K562 (cell line): ENCODE measurements around the gene TMC6. TPM values are rescaled to one million over a fixed set of nuclear protein-coding genes. Genes with fewer than 3 reads are reported as not detected.

Source experiments
- ATF1 ChIP-seq, 2 experiments: fragments of 450-650 bp in 1 of 2; IDR thresholded peaks; 2 replicates each; pipeline ENCODE4 v1.6.1; 2016; ENCODE audit warnings: missing compliant biosample characterization in 1 of 2, missing genetic modification characterization in 1 of 2
- CBFB ChIP-seq: sonication (generic); formaldehyde crosslinking; IDR thresholded peaks from 2 replicates; pipeline ENCODE4 v1.4.0; 2020; ENCODE audit warnings: mild to moderate bottlenecking, missing genetic modification reagents
- CGGBP1 ChIP-seq: fragments of 250-450 bp; sonication (Bioruptor Pico); IDR thresholded peaks from 2 replicates; pipeline ENCODE4 v1.9.0; 2021; ENCODE audit warnings: mild to moderate bottlenecking
- DMBX1 ChIP-seq: fragments of 250-450 bp; sonication (Bioruptor Pico); IDR thresholded peaks from 2 replicates; pipeline ENCODE4 v1.8.0; 2022; ENCODE audit warnings: inconsistent platforms, mild to moderate bottlenecking, moderate library complexity, borderline replicate concordance
- HDGF ChIP-seq: fragments of 450-650 bp; IDR thresholded peaks from 2 replicates; pipeline ENCODE4 v1.6.1; 2016
- HLTF ChIP-seq: fragments of 450-650 bp; IDR thresholded peaks from 2 replicates; pipeline ENCODE4 v1.6.1; 2016
- JUN ChIP-seq, 2 experiments: sonication (generic) in 1 of 2; formaldehyde crosslinking in 1 of 2; IDR thresholded peaks; 2 replicates each; pipeline versions ENCODE4 v1.6.1 to v1.8.0; 2012 to 2022; ENCODE audit warnings: borderline replicate concordance in 2 of 2, mild to moderate bottlenecking in 2 of 2, improper control_type of control experiment in 1 of 2, low read depth in 1 of 2, low read length in 1 of 2, missing genetic modification reagents in 1 of 2
- KAT7 ChIP-seq: sonication (generic); formaldehyde crosslinking; IDR thresholded peaks from 2 replicates; pipeline ENCODE4 v1.8.0; 2022; ENCODE audit warnings: missing genetic modification reagents, mild to moderate bottlenecking, borderline replicate concordance
- PRDM10 ChIP-seq: fragments of 450-650 bp; IDR thresholded peaks from 2 replicates; pipeline ENCODE4 v1.6.1; 2018; ENCODE audit not compliant: partially characterized antibody
- THAP12 ChIP-seq: fragments of 250-450 bp; sonication (Bioruptor Pico); IDR thresholded peaks from 2 replicates; pipeline ENCODE4 v1.9.0; 2021; ENCODE audit warnings: mild to moderate bottlenecking, inconsistent platforms
- ZBTB33 ChIP-seq: sonication (generic); formaldehyde crosslinking; IDR thresholded peaks from 2 replicates; pipeline ENCODE4 v1.8.1; 2023; ENCODE audit warnings: mild to moderate bottlenecking, missing genetic modification reagents
- ZNF592 ChIP-seq: fragments of 450-650 bp; IDR thresholded peaks from 2 replicates; pipeline ENCODE4 v1.6.1; 2017; ENCODE audit warnings: antibody characterized with exemption, mild to moderate bottlenecking
- polyA plus RNA-seq, 8 experiments: library from polyadenylated mRNA; depleted of rRNA in 4 of 8; stranded (reverse) in 5 of 8; unstranded in 3 of 8; fragments of >200 nt; fragmentation: Nextera tagmentation in 2 of 8; fragmentation: Illumina TruSeq in 1 of 8; extraction: Ambion mirVana in 2 of 8; extraction: Trizol in 1 of 8; gene quantifications; 2 replicates each; pipeline versions ENCODE4 v1.2.1 to v1.2.3, GENCODE V29; 2011 to 2014; ENCODE audit warnings: inconsistent platforms in 1 of 8, missing spikeins in 1 of 8
- total RNA-seq, 7 experiments: library from RNA; depleted of rRNA in 6 of 7; stranded (reverse); fragments of >200 nt in 6 of 7; fragmentation: Illumina TruSeq in 2 of 7; extraction: Trizol in 2 of 7; gene quantifications; 2 replicates each; pipeline versions ENCODE4 v1.2.1 to v1.2.3, GENCODE V29; 2011 to 2021; ENCODE audit warnings: low replicate concordance in 1 of 7

Gene TMC6
- total and polyA plus RNA-seq, 9 of the 15 experiments (the other 6 are each of a cell fraction or from before 2014, with no cell fraction given): 4.1 to 351 (median 66.9) TPM

- TF ChIP-seq ATF1 (CRISPR knock-in tag; IDR thresholded peaks at IDR 0.05) (no peak), ATF1 (tag; IDR thresholded peaks at IDR 0.05) (peak; percentile 53; the same call in 1 of the 2 replicates), KAT7 (CRISPR knock-in tag) (peak; percentile 88; the same call in 1 of the 2 replicates), CBFB (0 out of 2 replicates have a peak, but pooled peaks have one; percentile 62), HLTF (0 out of 2 replicates have a peak, but pooled peaks have one; percentile 11), ZBTB33 (CRISPR knock-in tag) (peak; percentile 94), JUN (IDR thresholded peaks at IDR 0.05; ENCODE audit: borderline replicate concordance, low read depth, low read length) (no peak), JUN (CRISPR knock-in tag; IDR thresholded peaks at IDR 0.05; ENCODE audit: borderline replicate concordance) (peak; percentile 15; the same call in 1 of the 2 replicates), DMBX1 (CRISPR knock-in tag) (no peak), CGGBP1 (CRISPR knock-in tag) (no peak), HDGF (peak; percentile 29; the same call in 1 of the 2 replicates), PRDM10 (peak; percentile 47), ZNF592 (peak; percentile 96), THAP12 (CRISPR knock-in tag) (peak; percentile 63; the same call in 1 of the 2 replicates)
Measured at GRCh38 chr17:78137392-78138203, 9.0 kb upstream of the TMC6 start (continued).
